ENCODE results near the gene ORAI2.
"Not testable (repeated sequence)": the region's sequence is repeated elsewhere in the genome, so short reads cannot be mapped to it uniquely, and the experiment has no call there.

The ORAI2 gene

DNA sequence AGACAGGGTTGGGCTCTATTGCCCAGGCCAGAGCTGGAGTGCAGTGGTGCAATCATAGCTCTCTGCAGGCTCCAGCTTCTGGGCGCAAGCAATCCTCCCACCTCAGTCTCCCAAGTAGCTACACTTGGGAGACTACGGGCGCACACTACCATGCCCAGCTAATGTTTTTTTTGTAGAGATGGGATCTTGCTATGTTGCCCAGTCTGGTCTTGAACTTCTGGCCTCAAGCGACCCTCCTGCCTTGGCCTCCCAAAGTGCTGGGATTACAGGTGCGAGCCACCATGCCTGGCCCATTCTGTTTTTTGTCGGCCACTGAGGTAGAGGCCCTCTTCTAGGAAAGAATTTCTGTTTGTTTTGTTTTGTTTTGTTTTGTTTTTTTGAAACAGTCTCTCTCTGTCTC is 19.1 kb downstream of the ORAI2 start:
- TF ChIP-seq Cebpa-rat (IDR thresholded peaks at IDR 0.05), result no peak
- H3K9me3 ChIP-seq (replicated peaks in 1 of 11), result no peaks in the 10 kb centered on the region
- H3K4me2 ChIP-seq, result peak overlapping the region in 1 of 11 experiments; percentile 64; a peak in 2 of 22 replicates
- peaks cover 0 to 99% (median 61%) of the 10 kb centered on the region in 11 experiments; a peak in 16 of 22 replicates for H4K20me1 ChIP-seq
- H3K27ac ChIP-seq, result no peak overlapping the region; a peak in 1 of 22 replicates
- no peak overlapping the region for H3K4me3 ChIP-seq
- no peaks in the 10 kb centered on the region for H3K27me3 ChIP-seq
- peaks cover 23 to 66% (median 51%) of the 10 kb centered on the region in 10 experiments for H3K4me1 ChIP-seq
- no peak overlapping the region for H3K9ac ChIP-seq
- H3K36me3 ChIP-seq, result peaks cover 26 to 48% (median 35%) of the 10 kb centered on the region in 11 experiments

DNA sequence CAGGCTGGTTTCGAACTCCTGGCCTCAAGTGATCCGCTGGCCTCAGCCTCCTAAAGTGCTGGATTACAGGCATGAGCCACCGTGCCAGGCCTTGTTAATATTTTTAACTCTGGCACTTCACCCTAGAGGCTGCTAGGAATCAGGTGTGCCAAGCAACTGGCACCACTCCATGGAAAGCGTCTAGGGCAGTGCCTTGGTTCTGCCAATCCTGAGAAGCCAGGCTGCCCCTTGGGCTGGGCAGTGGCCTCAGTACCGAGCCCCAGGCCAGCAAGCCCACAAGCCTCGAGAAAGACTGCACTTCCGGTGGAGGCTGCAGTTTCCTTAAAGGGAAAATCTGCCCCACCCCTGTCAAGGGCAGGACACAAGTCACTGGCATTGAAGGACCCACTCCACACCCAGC is 19.9 kb downstream of the ORAI2 start:
- TF ChIP-seq Cebpa-rat (IDR thresholded peaks at IDR 0.05), result no peak

DNA sequence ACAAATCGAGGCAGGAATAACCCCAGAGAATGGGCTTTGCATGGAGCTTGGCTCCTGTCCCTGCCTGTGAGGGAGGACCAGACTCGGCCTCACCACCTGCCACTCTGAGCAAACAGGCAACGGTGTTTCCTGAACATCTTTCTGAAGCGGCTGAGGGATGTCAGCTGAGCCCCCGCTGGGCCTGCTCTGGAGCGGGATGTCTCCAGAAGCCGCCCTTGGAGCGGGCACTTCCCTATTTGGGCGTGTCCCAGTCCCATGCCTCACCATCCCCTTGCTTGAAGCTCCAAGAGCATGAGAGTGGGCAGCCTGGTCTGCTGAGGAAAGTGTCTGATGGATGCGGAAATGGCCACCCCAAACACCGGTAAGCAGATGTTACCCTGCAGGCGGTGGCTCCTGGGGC is 21.1 kb downstream of the ORAI2 start:
- no peak for TF ChIP-seq Cebpa-rat (IDR thresholded peaks at IDR 0.05)
- H3K9me3 ChIP-seq (replicated peaks in 1 of 11), result no peaks in the 10 kb centered on the region
- H3K4me2 ChIP-seq, result peak overlapping the region; percentile 49 to 88 (median 75)
- peaks cover 0 to 99% (median 46%) of the 10 kb centered on the region in 11 experiments; a peak in 16 of 22 replicates for H4K20me1 ChIP-seq
- H3K9ac ChIP-seq, result peak overlapping the region in 8 of 11 experiments; percentile 8 to 62 (median 40); a peak in 11 of 22 replicates
- peaks cover 23 to 64% (median 51%) of the 10 kb centered on the region in 10 experiments for H3K4me1 ChIP-seq
- no peaks in the 10 kb centered on the region for H3K27me3 ChIP-seq
- H3K4me3 ChIP-seq, result no peak overlapping the region
- H3K36me3 ChIP-seq, result peaks cover 33 to 48% (median 37%) of the 10 kb centered on the region in 11 experiments
- peak overlapping the region in 8 of 11 experiments; percentile 27 to 62 (median 42); a peak in 12 of 22 replicates for H3K27ac ChIP-seq

More for the DNA sequence above, 19.9 kb downstream of the ORAI2 start:
- Histone ChIP-seq H3K9me3 (replicated peaks in 1 of 11) (no peaks in the 10 kb centered on the region), H3K9ac (no peak overlapping the region), H3K4me1 (peaks cover 23 to 64% (median 51%) of the 10 kb centered on the region in 10 experiments), H3K27ac (peak overlapping the region in 3 of 11 experiments; percentile 8 to 53 (median 17); a peak in 3 of 22 replicates), H3K27me3 (no peaks in the 10 kb centered on the region), H3K4me3 (no peak overlapping the region), H4K20me1 (peaks cover 0 to 99% (median 53%) of the 10 kb centered on the region in 11 experiments; a peak in 16 of 22 replicates), H3K4me2 (peak overlapping the region in 2 of 11 experiments; percentile 12 to 76; a peak in 1 of 22 replicates), H3K36me3 (peaks cover 26 to 48% (median 35%) of the 10 kb centered on the region in 11 experiments)

DNA sequence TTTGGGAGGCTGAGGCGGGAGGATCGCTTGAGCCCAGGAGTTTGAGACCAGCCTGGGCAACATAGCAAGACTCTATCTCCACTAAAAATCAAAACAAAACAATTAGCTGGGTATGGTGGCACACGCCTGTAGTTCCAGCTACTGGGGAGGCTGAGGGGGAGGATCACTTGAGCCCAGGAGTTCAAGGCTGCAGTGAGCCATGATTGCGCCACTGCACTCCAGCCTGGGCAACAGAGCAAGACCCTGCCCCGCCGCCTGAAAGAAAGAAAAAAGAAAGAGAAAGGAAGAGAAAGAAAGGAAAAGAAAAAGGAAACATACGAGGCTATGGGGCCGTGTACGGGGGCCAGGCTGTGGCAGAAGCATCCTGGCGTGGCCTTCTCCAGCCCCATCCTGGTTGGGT is 21.6 kb downstream of the ORAI2 start:
- H3K9me3 ChIP-seq (replicated peaks in 1 of 11); H3K4me3 ChIP-seq; H3K27me3 ChIP-seq: not testable (repeated sequence)
- Histone ChIP-seq H3K9ac (peak overlapping the region in 5 of 11 experiments; percentile 8 to 62 (median 55); a peak in 6 of 22 replicates), H4K20me1 (peaks cover 0 to 97% (median 41%) of the 10 kb centered on the region in 11 experiments; a peak in 16 of 22 replicates), H3K27ac (peak overlapping the region in 7 of 11 experiments; percentile 27 to 62 (median 41); a peak in 10 of 22 replicates), H3K36me3 (peaks cover 33 to 45% (median 38%) of the 10 kb centered on the region in 11 experiments), H3K4me2 (peak overlapping the region; percentile 49 to 88 (median 75)), H3K4me1 (peaks cover 23 to 62% (median 50%) of the 10 kb centered on the region in 10 experiments)
- peak in 2 of 11 experiments; percentile 26 to 60; a peak in 1 of 22 replicates for TF ChIP-seq Cebpa-rat (IDR thresholded peaks at IDR 0.05)

DNA sequence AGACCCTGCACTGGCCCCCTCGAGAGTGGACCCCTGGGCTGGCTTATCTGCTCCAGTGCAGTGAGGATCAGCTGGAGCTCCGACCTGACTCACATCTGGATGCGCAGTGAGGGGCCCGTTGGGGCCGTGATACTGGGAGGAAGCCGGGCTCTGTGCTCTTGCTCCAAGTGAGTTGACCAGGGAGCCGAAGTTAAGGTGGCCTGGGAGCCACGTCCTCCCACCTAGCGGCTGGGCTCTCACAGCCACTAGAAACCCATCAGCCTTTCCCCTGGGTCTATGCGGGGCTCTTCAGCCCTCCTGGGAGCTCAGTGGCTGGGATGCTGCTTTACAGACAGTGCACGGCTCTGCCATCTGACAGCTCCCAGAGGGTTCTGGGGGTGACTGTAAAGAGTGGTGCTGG is 22.2 kb downstream of the ORAI2 start:
- no peaks in the 10 kb centered on the region for H3K27me3 ChIP-seq
- H3K4me2 ChIP-seq, result peak overlapping the region; percentile 49 to 88 (median 75)
- peak overlapping the region in 5 of 11 experiments; percentile 10 to 62 (median 49); a peak in 5 of 22 replicates for H3K27ac ChIP-seq
- peaks cover 0 to 97% (median 35%) of the 10 kb centered on the region in 11 experiments; a peak in 16 of 22 replicates for H4K20me1 ChIP-seq
- peak overlapping the region in 8 of 11 experiments; percentile 8 to 62 (median 38); a peak in 13 of 22 replicates for H3K9ac ChIP-seq
- TF ChIP-seq Cebpa-rat (IDR thresholded peaks at IDR 0.05), result no peak
- peaks cover 33 to 45% (median 38%) of the 10 kb centered on the region in 11 experiments for H3K36me3 ChIP-seq
- H3K4me1 ChIP-seq, result peaks cover 23 to 55% (median 43%) of the 10 kb centered on the region in 10 experiments
- H3K9me3 ChIP-seq (replicated peaks in 1 of 11), result no peaks in the 10 kb centered on the region
- H3K4me3 ChIP-seq, result no peak overlapping the region

DNA sequence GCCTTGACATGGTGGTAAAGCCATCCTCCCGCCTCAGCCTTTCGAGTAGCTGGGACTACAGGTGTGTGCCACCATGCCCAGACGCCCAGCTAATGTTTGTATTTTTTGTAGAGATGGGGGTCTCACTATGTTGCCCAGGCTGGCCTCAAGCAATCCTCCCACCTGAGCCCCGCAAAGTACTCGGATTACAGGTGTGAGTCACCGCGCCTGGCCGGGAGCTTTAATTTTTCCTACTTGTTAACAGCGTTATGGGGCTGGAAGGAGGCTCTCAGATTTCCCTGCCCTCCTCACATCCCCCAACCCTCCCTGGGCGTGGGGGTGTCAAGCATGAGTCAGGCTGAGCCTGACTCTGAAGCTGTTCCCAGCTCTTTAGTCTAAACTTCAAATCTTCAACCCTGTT is 23.0 kb downstream of the ORAI2 start:
- H3K9ac ChIP-seq, result peak overlapping the region in 2 of 11 experiments; percentile 12 to 62; a peak in 3 of 22 replicates
- peak overlapping the region in 9 of 11 experiments; percentile 54 to 88 (median 75); a peak in 16 of 22 replicates for H3K4me2 ChIP-seq
- no peak overlapping the region for H3K27ac ChIP-seq
- peaks cover 33 to 47% (median 38%) of the 10 kb centered on the region in 11 experiments for H3K36me3 ChIP-seq
- H3K27me3 ChIP-seq, result no peaks in the 10 kb centered on the region
- no peak for TF ChIP-seq Cebpa-rat (IDR thresholded peaks at IDR 0.05)
- peaks cover 23 to 48% (median 36%) of the 10 kb centered on the region in 10 experiments for H3K4me1 ChIP-seq
- peaks cover 0 to 95% (median 27%) of the 10 kb centered on the region in 11 experiments; a peak in 15 of 22 replicates for H4K20me1 ChIP-seq
- H3K9me3 ChIP-seq (replicated peaks in 1 of 11), result no peaks in the 10 kb centered on the region
- no peak overlapping the region for H3K4me3 ChIP-seq

DNA sequence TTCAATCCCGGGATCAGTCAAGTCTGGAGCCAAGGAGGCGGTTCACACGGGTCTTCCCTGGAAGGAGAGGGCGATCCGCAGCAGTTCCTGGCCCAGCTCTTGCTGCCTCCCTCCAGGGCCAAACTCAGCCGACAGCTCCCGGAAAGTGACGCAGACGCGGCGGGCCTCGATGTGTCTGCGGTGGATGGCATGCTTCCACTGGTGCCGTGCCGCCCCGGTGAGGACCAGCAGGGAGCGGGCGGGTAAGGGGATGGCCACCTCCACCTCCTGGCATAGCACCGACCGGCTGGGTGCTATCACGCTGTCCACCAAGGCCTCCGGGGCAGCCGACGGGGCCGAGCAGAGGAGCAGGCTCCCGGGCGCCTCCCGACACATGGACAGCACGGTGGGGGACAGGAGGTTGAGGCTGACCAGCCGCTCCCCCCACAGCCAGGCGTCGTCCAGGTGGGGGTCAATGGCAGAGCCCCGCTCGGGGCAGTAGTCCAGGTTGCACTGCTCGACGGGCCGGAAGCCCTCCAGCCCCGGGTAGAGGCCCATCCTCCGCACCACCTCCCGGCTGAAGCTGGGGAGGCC is 24.1 kb downstream of the ORAI2 start:
- H3K9me3 ChIP-seq (replicated peaks in 1 of 11), result no peaks in the 10 kb centered on the region

DNA sequence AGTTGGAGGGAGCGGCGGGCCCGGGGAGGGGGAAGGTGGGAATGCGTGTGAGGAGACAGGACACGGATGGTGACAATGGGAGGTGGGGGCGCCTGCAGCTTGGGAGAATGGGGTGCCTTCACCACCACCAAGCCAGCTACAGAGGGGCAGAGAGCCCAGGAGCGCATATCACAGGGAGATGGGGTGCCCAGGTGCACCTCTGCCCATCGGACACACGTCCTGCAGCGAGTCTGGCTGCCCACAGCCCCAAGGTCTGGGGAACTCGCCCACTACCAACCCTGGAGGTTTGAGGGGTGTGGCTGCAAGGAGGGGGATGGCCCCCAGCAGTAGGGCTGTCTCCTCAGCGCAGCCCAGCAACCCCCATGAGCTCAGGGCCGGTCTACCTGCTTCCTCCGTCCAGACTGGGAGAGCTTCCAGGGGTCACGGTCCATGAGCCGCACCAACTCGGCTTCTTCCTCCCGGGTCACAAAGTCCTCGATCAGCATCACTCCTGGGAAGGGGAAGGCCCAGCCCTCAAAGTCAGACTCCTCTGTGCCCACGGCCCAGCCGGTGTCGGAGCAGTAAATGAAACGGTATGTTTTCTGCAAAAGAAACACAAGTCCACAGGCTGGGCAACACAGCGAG is 26.0 kb downstream of the ORAI2 start:
- Histone ChIP-seq H3K9me3 (replicated peaks in 1 of 11) (no peaks in the 10 kb centered on the region), H3K4me2 (no peak overlapping the region), H3K9ac (no peak overlapping the region), H3K4me1 (peaks cover 30 to 50% (median 37%) of the 10 kb centered on the region in 10 experiments), H3K4me3 (no peak overlapping the region), H4K20me1 (peaks cover 0 to 65% (median 21%) of the 10 kb centered on the region in 11 experiments; a peak in 15 of 22 replicates), H3K27me3 (no peaks in the 10 kb centered on the region), H3K27ac (no peak overlapping the region), H3K36me3 (peaks cover 33 to 47% (median 38%) of the 10 kb centered on the region in 11 experiments)
- TF ChIP-seq Cebpa-rat (IDR thresholded peaks at IDR 0.05), result no peak

More for the DNA sequence above, 24.1 kb downstream of the ORAI2 start:
- H3K4me3 ChIP-seq, result no peak overlapping the region
- H3K36me3 ChIP-seq, result peaks cover 33 to 47% (median 38%) of the 10 kb centered on the region in 11 experiments
- H3K27ac ChIP-seq, result no peak overlapping the region
- H3K4me2 ChIP-seq, result no peak overlapping the region
- peaks cover 0 to 84% (median 21%) of the 10 kb centered on the region in 11 experiments; a peak in 15 of 22 replicates for H4K20me1 ChIP-seq
- H3K4me1 ChIP-seq, result peaks cover 23 to 46% (median 31%) of the 10 kb centered on the region in 10 experiments
- no peak for TF ChIP-seq Cebpa-rat (IDR thresholded peaks at IDR 0.05)
- H3K9ac ChIP-seq, result no peak overlapping the region
- H3K27me3 ChIP-seq, result no peaks in the 10 kb centered on the region
